D721Med (cell line): ENCODE results near the gene MIEF2.

ENCODE experiments used
- DNase-seq: peaks from one replicate; pipeline ENCODE4 v3.0.0; 2011; ENCODE audit warnings: low spot score; ENCODE audit not compliant: insufficient read length
- FAIRE-seq: peaks from 2 replicates; lab custom pipeline; 2011; peaks lifted over from hg19 to GRCh38; lab: Jason Lieb, UNC
- TF ChIP-seq, protein P1 (sequence below): IDR thresholded peaks from 2 replicates; pipeline ENCODE4 v1.5.1; 2012; ENCODE audit warnings: mild to moderate bottlenecking, control low read depth; ENCODE audit not compliant: insufficient read depth; ENCODE audit errors: missing control alignments

MIEF2 gene

DNA sequence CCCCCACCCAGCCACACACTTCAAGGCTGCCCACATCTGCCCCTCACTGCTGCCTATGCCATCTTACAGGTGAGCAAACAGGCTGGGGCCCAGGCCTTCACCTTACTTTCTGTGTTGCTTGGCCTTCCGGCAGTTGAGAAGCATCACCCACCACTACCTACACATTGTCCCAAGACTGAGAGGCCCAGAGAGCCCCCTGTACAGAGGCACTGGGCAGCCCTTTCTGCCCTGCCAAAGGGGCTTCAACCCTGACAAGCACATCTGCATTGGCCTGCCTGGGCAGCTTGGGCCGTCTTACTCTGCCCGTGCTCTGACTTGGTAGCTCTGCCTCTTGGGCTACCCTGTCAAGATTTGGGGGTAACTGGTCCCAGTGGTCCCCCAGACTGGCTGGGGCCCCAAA, 1.2 kb downstream of the MIEF2 start:
- TF ChIP-seq, protein P1, sequence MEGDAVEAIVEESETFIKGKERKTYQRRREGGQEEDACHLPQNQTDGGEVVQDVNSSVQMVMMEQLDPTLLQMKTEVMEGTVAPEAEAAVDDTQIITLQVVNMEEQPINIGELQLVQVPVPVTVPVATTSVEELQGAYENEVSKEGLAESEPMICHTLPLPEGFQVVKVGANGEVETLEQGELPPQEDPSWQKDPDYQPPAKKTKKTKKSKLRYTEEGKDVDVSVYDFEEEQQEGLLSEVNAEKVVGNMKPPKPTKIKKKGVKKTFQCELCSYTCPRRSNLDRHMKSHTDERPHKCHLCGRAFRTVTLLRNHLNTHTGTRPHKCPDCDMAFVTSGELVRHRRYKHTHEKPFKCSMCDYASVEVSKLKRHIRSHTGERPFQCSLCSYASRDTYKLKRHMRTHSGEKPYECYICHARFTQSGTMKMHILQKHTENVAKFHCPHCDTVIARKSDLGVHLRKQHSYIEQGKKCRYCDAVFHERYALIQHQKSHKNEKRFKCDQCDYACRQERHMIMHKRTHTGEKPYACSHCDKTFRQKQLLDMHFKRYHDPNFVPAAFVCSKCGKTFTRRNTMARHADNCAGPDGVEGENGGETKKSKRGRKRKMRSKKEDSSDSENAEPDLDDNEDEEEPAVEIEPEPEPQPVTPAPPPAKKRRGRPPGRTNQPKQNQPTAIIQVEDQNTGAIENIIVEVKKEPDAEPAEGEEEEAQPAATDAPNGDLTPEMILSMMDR: no peak
- FAIRE-seq (no peak), DNase-seq (no peak)

DNA sequence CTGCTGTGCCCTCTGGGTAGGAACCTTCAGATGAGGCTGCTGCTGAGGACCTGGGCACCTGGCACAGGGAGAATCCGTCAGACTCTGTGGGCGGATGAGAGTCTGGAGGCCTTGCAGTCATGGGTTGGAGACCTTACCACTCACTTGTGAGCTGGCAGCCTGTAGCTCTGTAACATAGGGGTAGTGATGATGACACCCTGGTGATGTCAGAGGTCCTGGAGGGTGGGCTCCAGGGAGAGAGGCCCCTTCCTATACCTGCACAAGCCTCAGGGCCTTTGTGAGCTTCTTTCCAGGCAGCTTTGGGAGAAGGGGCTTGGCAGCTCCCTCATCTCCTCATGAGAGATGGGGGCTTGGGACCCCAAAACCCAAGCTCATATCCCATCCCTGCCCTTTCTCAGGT, 1.6 kb downstream of the MIEF2 start:
- TF ChIP-seq, protein P1: no peak
- FAIRE-seq (no peak), DNase-seq (no peak)

DNA sequence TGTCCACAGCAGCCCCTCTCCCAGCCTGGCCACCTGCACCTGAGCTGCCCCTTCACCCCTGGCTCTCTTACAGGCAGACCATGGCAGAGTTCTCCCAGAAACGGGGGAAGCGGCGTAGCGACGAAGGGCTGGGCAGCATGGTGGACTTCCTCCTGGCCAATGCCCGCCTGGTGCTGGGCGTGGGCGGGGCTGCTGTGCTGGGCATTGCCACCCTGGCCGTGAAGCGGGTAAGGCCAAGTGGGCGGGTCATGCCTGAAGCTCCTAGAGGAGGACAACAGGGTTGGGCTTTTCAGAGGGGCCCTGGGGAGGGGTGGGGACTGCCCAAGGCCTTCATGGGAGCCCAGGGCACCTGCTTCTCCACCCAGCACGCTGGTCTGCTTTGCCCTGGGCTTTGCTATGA, 2.2 kb downstream of the MIEF2 start:
- DNase-seq: no peak
- FAIRE-seq: no peak
- TF ChIP-seq, protein P1: no peak

DNA sequence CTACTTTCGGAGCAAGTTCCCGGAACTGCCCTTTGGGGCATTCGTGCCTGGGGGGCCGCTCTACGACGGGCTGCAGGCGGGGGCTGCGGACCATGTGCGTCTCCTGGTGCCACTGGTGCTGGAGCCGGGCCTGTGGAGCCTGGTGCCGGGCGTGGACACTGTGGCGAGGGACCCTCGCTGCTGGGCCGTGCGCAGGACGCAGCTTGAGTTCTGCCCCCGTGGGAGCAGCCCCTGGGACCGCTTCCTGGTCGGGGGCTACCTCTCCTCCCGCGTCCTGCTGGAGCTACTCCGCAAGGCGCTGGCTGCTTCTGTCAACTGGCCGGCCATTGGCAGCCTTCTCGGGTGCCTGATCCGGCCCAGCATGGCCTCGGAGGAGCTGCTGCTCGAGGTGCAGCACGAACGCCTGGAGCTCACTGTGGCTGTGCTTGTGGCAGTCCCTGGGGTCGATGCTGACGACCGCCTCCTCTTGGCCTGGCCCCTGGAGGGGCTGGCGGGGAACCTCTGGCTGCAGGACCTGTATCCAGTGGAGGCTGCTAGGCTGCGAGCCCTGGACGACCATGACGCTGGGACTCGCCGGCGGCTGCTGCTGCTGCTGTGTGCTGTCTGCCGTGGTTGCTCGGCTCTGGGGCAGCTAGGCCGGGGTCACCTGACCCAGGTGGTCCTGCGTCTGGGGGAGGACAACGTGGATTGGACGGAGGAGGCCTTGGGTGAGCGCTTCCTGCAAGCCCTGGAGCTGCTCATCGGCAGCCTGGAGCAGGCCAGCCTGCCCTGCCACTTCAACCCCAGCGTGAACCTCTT, 3.6 kb downstream of the MIEF2 start:
- TF ChIP-seq, protein P1: no peak
- DNase-seq: no peak
- FAIRE-seq: no peak

DNA sequence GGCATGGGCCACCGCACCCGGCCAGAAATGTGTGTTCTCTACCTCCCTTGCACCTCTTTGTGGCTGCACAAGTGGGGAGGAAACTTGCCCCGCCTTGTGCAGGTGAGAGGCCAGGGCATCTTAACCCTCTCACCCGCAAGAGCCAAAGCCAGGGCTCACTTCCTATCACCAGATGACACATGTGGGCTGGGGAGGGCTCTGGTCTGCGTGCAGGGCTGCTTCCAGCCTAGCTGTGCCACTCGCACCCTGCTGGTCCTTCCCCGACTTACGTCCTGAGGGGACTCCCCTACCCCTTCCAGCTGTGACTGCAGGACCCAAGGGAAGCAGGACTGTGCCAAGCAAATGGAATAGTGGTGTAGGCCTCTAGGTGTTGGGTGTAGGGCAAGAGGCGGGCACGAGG, 6.9 kb downstream of the MIEF2 start:
- FAIRE-seq (no peak), DNase-seq (no peak)
- TF ChIP-seq, protein P1: no peak

DNA sequence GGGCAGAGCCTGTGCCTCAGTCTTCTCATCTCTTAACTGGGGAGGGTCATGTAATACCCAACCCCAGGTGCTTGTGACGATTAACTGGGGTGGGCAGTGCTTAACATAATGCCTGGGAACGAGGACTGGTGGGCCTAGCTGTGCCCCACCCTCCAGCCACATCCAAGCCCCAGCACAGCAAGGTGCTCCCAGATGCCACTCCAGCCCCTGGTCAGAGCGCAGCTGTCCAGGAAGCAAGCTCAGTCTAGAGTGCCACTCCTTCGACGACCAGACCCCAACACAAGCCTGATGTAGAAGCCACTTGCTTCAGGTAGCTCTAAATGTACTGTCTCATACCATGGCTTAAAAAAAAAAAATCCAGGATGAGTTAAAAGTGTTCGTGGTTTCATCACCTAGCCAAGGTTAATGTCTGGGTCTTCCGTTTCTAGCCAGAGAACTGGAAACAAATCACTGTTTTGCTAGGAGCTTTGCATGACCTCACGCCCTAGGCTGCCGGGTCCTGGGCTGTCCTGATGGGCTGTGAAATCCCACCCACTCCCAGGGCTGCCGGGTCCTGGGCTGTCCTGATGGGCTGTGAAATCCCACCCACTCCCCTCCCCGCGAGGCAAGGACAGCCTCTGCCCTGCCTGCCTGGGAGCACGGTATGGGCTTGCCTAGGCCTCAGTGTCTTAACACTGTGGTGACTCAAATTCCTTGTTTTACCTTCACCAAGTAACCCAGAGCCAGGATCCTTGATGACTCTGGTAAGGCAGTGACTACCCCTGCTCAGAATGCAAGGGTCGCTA, 7.7 kb downstream of the MIEF2 start:
- DNase-seq (no peak), FAIRE-seq (no peak)
- TF ChIP-seq, protein P1: no peak
